GM18508 (cell line): Measurements from ENCODE around the gene ABRACL.
"Not testable (repeated sequence)": the region's sequence is repeated elsewhere in the genome, so short reads cannot be mapped to it uniquely, and the experiment has no call there.

Experiments used
- ATAC-seq: cut with Tn5 transposase; IDR thresholded peaks from one replicate; pipeline ENCODE4 v1.9.1; 2021; ENCODE audit warnings: moderate number of reproducible peaks; ENCODE audit not compliant: insufficient read depth, unreplicated experiment

Gene ABRACL

DNA sequence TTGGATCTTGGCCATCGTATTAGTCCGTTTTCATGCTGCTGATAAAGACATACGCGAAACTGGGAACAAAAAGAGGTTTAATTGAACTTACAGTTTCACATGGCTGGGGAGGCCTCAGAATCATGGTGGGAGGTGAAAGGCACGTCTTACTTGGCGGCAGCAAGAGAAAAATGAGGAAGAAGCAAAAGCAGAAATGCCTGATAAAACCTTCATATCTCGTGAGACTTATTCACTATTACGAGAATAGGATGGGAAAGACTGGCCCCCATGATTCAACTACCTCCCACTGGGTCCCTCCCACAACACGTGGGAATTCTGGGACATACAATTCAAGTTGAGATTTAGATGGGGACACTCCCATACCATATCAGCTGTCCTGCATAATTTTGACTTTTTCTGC is 20.4 kb upstream of the ABRACL start:
- ATAC-seq: no peak

DNA sequence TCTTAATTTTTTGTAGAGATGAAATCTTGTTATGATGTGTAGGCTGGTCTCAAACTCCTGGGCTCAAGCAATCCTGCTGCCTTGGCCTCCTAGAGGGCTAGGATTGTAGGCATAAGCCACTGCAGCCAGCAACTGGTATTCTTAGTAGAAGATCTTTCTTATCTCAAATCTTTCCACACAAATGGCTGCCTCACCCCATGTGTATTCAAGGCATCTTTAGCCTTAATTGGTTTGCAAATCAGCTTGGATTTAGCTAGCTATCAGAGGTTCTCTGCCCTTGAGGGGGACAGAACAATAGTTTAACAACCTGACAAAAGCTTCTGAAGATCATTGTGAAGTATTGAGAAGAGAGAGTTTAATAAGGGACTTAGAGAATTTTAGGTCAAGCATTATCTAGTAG is 17.9 kb upstream of the ABRACL start:
- no peak for ATAC-seq

DNA sequence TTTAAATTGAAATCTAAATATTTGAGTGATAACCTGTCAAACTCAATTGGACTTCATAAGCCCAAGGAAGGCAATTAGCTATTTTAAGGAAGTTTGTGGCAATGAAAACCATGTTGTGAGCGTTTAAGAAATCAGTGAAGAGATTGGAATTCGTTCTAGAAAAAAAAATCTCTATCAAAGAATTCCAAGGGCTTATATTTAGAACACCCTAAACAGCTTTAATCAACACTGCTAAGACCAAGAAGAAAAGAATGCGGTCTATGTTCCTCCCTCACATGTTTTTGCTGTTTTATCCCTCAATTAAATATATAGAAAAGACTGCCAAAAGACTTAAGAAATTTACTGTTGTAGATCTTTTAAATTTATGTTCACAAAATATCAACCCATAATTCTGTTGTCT is 16.6 kb upstream of the ABRACL start:
- ATAC-seq: no peak

DNA sequence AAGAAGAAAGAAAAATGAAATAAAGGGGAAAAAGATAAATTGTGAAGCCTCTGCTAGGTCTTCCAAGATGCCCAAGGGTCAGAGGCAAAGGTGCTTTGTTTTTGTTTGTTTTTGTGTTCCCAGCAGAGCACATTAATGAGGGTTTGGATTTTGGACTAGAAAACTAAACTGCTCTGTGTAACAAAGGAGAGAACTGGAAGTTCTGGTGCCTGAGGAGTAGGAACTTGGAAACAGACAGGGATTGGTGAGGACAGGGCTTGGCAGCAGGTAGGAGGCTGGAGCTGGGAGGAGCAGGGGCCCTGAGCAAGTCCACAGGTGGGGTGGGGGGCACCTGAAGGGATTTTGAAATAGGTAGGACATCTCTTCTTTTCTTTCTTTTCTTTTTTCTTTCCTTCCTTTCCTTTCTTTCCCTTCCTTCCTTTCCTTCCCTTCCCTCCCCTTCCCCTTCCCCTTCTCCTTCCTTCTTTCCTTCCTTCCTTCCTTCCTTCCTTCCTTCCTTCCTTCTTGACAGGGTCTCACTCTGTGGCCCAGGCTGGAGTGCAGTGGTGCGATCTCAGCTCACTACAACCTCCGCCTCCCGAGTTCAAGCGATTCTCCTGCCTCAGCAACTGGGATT is 15.3 kb upstream of the ABRACL start:
- no peak for ATAC-seq

DNA sequence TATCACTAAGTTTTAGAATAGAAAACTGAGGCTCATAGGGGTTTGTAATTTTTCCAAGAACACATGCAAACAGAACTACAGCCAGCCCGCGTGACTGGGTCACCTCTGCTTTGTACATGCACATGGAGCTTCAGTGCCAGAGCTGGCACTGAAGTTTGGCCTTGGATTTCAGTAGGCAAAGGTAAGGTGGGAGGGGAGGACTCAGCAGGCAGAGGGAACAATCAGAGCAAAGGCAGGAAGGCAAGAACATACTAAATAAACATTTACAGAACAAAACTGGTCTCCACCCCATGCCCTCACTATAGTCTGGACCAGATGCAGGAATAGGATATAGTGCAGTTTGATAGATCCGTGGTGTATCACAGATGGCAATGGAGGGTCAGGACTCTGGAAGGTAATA is 13.6 kb upstream of the ABRACL start:
- ATAC-seq: no peak

DNA sequence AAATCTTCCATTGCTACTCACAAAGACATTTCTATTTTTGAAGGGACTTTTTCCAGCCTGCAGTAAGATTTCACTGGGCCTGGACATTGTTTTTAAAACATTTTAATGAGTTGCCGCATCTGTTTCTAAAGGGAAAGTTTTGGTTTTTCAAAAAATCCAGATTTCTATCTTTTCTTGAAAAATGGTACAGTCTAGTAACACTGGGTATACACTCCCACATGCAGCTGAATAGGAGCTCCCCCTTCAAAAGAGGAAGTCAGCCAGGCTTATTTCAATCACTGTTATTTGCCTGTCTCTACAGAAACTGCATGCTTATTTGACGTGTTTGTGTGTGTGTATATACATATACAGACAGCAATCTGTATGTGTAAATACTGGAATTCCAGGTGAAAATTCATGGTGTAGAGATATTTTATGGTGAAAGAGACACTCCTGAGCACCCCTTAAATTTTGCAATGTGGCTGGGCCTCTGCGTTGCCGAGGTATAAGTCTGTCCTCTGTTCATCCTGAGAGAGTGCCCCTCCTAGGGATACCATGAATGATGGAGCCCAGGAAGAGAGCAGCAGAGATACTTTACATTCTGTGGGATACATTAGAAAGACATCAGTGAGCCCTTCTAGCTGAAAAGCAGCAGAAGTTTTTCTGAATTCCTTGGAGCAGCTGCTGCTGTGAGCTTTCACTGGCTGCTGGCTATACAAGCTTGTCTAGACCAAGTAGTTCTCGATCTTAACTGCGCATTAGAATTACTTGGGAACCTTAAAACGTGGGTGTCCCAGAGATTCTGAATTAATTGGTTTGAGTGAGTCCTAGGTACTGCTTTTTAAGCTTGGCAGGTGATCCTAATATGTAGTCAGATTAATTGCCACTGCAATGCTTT is 12.0 kb upstream of the ABRACL start:
- ATAC-seq: peak; percentile 72

DNA sequence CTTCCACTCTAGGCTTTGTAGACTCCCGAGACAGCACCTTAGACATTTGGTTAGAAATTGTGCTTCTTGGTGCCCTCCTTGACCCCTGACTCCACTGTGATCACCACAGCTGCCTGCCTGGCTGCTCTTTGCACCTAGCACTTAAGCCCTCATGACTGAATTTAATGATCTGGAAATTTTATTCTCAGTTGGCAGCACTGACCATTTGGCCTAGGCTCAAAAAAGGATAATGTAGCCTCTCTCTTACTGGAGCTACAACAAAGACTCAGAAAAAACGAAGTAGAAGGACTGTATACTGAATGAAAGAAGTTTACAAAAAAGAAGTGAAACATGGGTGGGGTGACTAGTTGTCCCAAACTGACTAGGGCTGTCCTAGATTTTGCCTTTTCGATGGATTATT is 11.3 kb upstream of the ABRACL start:
- ATAC-seq: no peak

DNA sequence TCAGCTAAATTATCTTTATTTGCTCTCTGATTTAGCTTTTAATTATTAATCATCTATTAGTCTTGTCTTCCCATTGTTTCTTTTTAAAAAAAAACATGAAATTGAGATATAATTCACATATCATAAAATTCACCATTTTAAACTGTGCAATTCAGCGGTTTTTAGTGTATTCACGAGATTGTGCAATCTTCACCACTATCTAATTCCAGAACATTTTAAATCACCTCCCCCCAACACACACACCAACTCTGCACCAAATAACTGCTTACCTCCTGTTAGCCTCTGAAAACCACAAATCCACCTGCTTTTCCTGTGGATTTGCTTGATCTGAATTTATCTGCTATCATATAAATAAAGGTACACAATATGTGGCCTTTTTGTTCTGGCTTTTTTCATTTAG is 8.8 kb upstream of the ABRACL start:
- no peak for ATAC-seq

DNA sequence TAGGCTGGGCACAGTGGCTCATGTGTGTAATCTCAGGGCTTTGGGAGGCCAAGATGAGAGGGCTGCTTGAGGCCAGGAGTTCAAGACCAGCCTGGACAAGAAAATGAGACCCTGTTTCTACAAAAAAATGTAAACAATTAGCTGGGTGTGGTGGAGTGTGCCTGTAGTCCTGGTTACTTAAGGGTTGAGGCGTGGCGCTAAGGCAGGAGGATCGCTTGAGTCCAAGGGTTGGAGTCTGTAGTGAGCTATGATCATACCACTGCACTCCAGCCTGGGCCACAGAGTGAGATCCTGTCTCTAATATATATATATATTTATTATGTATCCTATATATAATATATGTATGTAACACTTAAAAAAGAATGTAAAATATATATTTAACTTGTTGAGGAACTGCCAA is 7.9 kb upstream of the ABRACL start:
- no peak for ATAC-seq

DNA sequence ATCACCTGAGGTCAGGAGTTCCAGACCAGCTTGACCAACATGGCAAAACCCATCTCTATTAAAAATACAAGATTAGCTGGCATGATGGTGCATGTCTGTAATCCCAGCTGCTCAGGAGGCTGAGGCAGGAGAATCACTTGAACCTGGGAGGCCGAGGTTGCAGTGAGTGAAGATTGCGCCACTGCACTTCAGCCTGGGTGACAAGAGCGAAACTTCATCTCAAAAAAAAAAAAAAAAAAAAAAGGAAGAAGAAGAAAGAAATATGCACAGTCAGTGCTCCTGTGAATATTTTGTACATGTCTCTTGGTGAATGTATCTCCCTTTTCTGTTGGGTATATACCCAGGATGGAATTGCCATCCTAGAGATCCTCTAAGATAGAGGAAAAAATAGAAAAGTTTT is 3.1 kb upstream of the ABRACL start:
- not testable (repeated sequence) for ATAC-seq

DNA sequence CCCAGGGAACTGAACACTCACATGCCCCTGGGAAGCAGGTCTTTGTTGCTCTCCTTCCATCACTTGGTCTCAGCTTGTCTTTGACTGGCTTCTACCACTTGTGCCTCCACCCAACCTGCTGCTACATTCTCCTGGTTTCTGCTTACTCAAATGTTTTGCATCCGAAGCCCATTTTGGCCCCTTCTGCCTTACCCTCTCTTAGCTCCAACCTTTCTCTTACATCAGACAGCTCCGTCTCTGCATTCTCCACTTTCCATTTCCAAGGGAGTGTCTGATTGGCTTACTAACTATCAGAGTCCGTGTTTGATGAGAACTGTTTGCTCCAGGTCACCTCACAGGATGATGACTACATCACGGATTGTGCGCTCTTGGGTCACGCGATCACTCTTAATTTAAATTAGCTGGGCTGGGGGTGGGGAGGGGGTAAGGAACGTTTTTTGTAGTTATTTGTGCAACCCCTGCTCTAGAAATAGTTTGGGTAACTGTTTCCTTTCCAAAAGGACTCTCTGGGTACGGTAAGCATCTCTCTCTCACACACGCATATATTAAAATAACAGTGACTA is 844 bp upstream of the ABRACL start:
- no peak for ATAC-seq

DNA sequence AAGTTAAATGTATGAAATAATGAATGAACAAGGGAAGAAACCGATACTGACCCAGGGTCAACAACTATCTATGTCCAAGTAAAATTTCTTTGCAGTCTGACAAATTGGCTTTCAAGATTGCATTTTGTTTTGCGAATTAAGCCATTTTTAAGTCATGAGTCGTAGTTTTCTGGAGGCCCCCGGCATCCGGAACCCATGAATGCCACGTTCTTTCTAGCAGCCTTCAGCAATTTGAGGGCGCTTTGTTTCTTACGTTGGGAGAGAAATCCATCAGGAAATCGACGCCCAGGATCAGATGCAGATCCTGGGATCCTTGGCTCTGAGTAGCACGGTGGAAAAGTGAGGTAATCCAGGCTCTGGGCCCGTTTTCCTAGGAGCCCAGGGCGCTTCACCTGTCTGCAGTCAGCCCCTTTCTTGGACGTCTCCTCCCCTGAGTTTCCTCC is 309 bp upstream of the ABRACL start:
- ATAC-seq: peak; percentile 37

DNA sequence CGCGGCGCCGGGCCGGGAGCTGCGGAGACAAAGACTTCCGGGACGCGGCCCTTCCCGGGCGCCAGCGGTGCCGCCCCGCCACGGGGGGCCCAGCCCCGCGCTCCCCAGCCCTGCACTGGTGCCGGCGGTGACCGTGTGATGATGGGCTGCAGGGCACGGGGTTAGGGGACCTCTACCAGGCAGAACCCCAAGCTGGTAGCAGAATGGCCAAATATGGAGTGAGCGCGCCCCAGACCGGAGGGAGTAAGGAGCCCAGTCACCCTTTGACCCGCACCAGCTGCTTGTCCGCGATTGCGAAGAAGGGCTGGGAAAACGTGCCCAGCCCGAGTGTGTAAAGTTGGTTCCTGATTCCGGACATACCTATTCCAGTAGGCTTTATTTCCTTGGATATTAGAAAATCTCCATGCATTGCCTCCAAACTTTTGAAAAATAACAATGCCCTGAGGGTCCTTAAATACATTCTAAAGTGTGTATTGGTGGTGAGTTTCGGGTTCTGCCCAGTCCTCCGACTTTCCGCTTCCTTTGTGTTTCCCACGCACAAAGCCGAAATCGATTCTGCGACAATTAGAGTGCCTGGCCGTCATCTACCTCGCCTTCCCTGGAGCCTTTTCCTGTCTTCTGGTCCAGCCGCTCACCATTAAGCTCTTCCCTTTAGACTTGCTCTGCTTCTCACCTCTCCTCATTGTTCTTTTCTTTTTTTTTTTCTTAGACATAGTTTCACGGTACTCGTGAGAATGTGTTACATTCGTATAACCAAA is 1.1 kb downstream of the ABRACL start:
- peak; percentile 26 for ATAC-seq

DNA sequence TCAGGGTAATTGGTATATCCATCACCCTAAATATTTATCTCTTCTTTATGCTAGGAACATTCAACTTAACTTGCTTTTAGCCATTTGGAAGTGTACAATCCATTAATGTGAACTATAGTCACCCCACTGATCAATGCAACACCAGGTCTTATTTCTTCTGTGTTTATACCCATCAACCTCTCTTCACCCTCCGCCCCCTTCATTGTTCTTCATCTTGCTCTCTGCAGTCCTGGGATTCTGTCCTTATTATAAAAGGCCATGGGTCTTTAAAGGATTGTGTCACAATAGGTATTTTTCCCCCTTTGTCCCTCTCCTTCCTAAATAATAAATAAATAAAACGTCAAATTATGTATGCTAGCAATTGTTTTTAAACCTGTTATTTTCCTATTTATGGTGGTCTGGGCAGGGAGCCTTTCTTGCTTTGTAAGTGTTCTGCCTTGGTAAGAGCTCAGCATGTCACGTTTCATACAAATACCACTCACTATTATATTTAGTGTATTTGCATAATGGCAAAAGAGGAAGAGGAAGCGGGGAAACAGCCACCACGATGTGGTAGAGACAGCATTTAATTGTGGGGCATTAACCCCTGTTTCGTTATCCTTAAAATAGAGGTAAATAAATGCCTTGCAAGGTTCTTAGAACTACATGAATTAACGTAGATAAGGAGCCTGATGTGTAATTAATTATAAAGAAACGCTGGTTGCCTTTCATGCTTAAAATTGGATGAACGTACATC is 1.9 kb downstream of the ABRACL start:
- peak; percentile 46 for ATAC-seq

DNA sequence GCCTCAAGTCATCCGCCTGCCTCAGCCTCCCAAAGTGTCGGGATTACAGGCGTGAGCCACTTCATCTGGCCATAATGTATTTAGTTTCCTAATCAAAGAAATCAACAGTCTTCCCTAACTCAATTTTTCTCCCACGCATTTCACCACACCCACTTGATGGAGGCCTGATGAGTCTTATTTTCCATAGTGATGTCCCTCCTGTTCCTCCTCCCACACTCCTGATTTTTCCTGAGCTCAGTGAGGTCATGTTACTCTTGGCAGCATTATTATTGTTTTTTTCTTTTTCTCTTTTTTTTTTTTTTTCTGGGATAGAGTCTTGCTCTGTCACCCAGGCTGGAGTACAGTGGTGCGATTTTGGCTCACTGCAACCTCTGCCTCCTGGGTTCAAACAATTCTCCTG is 8.9 kb downstream of the ABRACL start:
- no peak for ATAC-seq

DNA sequence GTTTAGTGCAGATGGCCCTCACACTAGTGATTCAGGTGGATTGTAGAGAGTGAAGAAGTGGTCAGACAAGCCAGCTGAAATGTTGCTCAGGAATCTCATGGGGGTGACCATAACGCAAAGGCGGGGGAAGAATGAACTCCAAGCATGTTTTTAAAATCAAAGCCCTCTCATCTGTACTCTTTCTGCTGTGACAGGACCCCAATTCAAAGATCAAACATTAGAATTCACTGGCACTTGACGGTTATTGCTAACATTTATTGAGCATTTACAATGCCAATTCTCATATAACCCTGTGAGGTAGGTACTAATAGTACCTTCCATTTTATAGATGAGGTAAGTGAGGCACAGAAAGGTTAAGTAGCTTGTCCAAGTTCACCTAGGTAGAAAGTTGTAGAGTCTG is 15.7 kb downstream of the ABRACL start:
- no peak for ATAC-seq

DNA sequence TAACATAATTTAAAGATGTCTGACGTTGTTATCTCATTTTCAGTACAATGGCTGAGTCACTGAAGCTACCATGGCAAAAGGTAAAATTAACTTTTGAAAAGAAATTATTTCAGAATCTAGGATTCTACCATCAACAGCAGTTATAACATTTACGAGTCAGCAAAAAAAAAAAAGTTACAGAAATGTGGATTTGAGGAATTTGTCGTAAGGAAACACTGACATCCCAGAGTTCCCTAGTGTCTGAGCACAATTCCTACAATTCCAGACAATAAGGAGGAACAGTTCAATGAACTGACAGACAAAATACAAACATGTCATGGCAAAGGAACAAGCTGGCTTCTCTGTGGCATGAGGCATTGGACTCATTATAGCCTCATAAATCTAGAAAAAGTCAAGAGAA is 19.1 kb downstream of the ABRACL start:
- no peak for ATAC-seq

DNA sequence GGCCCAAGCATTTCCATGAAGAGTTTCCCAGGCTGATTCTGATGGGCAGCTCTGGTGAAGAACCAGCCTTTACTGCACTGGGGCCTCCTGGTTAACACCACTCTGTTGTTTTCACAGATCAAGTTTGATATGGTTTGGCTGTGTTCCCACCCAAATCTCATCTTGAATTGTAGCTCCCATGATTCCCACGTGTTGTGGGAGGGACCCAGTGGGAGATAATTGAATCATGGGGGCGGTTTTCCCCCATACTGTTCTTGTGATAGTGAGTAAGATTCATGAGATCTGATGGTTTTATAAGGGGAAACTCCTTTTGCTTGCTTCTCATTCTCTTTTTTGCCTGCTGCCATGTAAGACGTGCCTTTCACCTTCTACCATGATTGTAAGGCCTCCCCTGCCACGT is 20.4 kb downstream of the ABRACL start:
- not testable (repeated sequence) for ATAC-seq

DNA sequence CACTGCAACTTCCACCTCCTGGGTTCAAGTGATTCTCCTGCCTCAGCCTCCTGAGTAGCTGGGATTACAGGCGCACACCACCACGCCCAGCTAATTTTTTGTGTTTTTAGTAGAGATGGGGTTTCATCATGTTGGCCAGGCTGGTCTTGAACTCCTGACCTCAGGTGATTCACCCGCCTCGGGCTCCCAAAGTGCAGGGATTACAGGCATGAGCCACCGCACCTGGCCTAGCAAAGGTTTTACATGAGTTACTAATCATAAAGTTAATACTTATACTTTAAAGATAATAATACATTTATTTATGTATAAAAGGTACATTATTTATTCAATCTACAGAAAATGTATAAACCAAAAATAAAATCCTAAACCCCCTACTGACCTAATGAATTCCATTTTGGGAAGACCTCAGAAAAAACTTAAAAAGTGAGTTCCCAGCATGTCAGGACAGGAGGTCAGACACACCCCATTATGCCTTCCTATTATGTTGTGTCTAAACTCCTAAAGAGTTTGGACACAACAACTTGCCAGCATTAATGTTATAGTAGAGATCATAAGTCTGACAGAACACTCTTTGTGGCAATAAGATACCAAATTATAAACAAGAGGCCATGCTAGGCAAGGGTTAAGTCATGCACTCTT is 21.7 kb downstream of the ABRACL start:
- not testable (repeated sequence) for ATAC-seq
